ENCODE measurements around the gene SLC7A4.

GRCh38 chr22:20993304-20994127 lies 38.8 kb downstream of the SLC7A4 start:
- TF ChIP-seq, protein P1, sequence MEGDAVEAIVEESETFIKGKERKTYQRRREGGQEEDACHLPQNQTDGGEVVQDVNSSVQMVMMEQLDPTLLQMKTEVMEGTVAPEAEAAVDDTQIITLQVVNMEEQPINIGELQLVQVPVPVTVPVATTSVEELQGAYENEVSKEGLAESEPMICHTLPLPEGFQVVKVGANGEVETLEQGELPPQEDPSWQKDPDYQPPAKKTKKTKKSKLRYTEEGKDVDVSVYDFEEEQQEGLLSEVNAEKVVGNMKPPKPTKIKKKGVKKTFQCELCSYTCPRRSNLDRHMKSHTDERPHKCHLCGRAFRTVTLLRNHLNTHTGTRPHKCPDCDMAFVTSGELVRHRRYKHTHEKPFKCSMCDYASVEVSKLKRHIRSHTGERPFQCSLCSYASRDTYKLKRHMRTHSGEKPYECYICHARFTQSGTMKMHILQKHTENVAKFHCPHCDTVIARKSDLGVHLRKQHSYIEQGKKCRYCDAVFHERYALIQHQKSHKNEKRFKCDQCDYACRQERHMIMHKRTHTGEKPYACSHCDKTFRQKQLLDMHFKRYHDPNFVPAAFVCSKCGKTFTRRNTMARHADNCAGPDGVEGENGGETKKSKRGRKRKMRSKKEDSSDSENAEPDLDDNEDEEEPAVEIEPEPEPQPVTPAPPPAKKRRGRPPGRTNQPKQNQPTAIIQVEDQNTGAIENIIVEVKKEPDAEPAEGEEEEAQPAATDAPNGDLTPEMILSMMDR (IDR thresholded peaks at IDR 0.05), result no peak
- TF ChIP-seq POLR2AphosphoS5 (IDR thresholded peaks at IDR 0.05) (no peak), POLR2A (IDR thresholded peaks at IDR 0.05) (no peak)
